Measurements from ENCODE around the gene SH3YL1. TPM values are rescaled to one million over a fixed set of nuclear protein-coding genes. Genes with fewer than 3 reads are reported as not detected.

The SH3YL1 gene
- total RNA-seq, 1 experiment from 2014 or later: 33.6 TPM

DNA sequence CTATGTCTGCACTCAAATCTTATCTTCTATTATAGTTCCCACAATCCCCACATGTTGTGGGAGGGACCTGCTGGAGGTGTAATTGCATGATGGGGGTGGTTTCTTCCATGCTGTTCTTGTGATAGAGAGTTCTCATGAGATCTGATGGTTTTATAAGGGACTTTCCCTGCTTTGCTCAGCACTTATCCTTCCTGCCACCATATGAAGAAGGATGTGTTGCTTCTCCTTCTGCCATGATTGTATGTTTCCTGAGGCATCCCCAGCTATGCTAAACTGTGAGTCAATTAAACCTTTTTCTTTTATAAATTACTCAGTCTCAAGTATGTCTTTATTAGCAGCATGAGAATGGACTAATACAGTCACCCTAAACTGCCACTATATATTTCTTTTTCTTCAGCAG is 79.1 kb downstream of the SH3YL1 start:
- DNase-seq (ENCODE audit: low spot score): no peak

DNA sequence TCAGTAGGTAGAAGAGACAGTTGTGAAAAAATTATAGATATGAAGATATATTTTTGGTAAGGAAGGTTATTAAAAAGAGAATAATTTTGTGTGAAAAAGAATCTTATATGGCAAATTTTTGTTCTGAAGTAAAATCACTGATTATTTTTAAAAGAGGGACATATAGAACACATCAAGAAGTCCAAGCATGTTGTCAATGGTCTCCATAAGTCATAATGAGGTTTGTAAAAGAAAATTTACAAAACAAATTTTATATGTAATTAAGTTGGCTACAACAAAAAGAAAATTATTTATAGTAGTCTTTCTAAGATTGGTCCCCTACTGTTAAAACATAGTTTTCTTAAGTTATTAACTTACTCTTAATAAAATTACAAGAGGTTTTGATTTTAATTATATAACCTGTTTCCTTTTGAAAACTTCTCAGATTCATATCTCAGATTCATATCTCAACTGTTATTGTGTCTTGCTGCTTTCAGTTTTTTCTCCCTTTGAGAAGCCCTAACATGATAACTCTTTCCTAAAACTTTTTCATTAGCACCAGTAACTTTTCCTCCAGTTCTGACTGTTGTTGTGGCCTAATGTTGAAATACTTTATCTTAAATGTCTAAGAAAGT is 81.2 kb downstream of the SH3YL1 start:
- no peak for DNase-seq (ENCODE audit: low spot score)

DNA sequence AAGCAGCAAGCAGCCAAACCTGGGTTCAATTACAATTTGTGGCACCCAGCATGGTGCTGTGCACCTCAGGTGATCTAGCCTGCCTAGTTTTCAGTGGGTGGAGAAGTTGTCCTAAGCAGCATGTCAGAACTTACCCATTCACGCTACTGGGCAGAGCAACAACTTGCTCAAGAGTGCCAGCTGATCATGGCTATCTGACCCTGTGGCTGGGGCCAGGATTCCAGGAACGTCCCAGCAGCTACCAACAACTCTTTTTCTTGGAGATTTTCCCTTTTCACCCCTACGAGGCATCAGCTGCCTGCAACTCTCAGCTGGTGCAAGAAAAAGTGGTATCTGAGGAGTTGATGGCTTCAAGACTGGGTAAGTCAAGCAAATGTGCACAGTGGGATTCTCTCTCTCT is 83.5 kb downstream of the SH3YL1 start:
- no peak for DNase-seq (ENCODE audit: low spot score)

DNA sequence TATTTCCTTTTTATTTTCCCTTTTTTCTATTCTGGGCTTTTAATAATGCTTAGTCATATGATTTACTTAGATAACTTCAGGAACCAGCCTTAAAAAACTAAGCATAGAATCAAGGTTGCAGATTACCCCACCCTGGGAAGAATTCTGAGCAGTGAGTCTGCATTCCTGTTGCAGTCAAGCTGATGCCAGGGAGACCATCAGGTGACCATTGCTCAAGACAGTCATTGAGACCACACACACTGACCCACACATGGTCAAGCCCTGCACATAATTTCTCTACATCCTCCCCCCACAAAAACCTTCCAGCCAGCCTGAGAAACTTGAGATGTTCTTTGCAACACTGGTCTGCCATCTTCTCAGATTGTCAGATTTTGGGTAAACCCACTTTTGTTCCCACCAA is 83.9 kb downstream of the SH3YL1 start:
- DNase-seq (ENCODE audit: low spot score): no peak

DNA sequence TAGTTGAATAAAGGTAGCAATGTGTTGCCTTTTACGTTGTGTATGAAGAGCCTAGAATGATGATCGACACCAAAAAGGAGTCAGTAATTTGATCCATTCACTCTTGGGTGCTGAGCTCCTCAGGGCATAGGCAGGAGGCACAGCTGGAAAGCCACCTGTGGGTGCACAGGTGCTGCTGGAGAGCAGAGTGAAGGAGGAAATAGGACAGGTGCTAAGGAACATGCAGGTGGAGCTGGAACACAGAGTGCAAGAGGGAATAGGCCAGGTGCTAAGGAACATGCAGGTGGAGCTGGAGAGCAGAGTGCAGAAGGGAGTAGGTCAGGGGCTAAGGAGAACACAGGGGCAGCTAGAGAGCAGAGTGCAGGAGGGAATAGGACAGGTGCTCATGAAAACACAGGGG is 86.1 kb downstream of the SH3YL1 start:
- peak; percentile 1 for DNase-seq (ENCODE audit: low spot score)

DNA sequence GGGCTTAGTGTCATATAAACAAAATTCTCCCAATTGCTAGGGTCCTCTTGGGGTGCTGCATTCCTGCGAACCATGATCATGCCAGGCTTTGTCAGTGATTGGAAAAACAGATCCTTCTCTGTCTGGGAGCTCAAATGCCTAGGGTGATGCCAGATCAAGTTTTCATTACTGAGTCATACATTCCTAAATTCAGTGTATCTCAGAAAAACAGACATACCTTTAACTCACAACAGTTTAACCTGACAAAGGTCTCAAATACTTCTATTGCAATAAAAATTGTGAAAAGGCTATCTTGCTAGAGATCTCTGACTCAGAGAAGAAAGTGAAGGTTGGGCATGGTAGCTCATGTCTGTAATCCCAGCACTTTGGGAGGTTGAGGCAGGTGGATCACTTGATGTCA is 86.9 kb downstream of the SH3YL1 start:
- no peak for DNase-seq (ENCODE audit: low spot score)

DNA sequence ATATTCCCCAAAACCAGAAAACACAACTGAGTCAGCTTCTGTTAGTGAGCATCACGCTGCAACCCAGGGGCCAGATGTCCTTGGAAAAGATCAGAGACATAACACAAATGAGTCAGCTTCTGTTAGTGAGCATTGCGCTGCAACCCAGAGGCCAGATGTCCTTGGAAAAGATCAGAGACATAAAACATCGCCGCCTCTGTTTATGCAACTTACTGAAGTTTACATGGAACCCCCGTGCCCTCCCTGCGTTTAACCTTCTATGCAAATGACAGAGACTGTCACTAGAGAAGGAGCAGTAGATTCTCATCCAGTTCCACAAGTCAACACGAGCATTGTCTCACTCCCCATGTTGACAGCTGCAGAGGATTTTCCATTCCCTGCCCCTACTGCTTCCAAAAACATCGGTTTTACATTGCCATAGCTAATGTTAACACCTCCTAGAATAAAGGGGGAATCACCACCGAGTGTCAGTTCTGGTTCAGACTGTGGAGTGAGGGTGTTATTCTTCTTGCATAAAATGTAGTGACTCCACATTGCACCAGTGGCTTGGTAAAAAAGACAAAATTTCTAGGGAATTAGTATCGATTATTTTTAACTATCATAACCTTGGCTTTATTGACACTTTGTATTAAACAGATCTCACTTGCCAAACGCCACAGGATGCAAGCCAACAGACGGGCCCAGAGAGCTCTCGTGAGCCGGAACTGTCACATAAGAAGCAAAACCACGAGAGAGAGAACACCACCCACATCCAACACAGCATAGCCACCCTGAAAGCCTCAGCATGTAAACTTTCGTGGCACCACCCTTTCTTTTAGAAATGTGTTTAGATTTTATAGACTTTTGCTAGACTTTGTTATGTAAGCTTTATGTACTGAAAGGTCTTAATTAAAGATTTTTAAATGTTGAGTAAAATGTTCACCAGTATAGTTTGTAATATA is 87.7 kb downstream of the SH3YL1 start:
- DNase-seq (ENCODE audit: low spot score): no peak

DNA sequence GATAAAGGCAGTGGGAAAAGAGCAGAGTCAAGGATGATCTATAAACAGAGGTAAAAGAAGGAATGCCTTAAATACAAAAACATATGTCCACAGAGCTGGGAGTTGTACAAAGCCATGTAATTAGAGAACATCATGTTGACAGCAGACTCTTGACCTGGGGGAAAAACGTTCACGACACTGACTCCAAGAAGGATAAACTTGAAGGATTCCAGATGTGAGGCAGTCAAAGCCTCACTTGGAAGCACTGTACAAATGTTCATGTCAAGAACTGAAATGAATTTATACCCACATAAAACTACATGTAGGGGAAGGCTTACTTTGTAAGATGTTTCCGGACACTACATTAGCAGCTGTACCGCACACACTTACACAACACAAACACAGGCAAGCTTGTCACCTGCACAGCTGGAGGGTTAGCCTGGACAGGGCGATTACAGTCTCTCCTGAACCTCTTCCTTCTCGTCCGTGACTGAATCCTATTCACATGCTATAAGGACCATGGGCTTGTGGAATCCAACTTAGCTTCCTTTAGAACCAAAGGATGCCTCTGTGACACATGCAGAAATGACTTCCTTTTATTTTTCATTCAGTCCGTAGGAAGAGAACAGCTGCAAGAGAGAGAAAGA is 88.6 kb downstream of the SH3YL1 start:
- no peak for DNase-seq (ENCODE audit: low spot score)

DNA sequence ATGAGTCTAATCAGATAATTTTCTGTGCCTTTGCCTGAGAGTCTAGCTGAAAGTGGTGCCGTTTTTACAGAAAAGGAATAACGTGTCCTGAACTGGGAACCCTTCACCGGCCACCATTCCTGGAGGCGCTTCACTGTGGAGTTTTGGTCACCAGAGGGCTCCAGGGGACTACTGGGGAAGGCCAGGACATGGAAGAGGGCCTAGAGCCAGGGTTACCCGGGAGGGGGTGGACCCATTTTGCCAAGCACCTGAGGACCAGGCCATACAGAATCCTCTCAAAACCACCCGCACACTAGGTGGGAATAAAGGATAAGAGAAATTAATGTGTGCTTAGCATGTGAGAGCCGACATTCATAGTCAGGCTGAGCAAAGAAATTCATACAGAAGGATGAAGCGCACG is 91.7 kb downstream of the SH3YL1 start:
- peak; percentile 61 for DNase-seq (ENCODE audit: low spot score)

DNA sequence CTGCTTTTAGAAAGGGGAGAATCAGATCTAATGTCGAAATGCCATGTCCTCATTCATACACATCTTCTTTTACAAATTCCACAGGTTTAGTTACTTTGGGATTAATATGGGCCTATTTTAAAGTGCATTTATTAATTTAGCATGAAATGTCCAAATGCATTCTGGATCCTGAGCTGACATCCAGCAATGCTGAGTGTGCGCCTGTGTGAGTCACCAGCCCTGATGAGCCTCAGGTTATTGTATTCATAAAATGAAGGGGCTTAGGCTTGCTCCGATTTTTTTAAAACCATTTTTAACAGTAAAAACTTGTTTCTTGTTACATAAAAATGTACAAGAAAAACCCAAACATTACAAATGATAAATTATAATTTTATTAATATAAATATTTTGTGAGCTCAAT is 94.1 kb downstream of the SH3YL1 start:
- DNase-seq (ENCODE audit: low spot score): no peak

Other genes with a start within 250 kb of the SH3YL1 start
- gene FAM110C, start 217.5 kb downstream of the SH3YL1 start, total RNA-seq (2014; rRNA removed; shearing (Covaris generic)): 33.7 and 33.9 TPM in 2 replicates
- 114 and 136 TPM in 2 replicates for gene ACP1, start 915 bp upstream of the SH3YL1 start, total RNA-seq (2014; rRNA removed; shearing (Covaris generic))
- not detected in 2 replicates for gene ALKAL2, start 24.1 kb upstream of the SH3YL1 start, total RNA-seq (2014; rRNA removed; shearing (Covaris generic))

Measured in HT-29 (cell line).